Heart left ventricle (tissue), 13 donors: ENCODE data around the gene RBMS3.

Experiments
- CTCF ChIP-seq, 12 donors: fragments of 200-600 bp; sonication (generic) in 4 of 12; IDR thresholded peaks; one replicate each; pipeline versions ENCODE4 v1.5.0 to v1.8.0; 2018 to 2022; ENCODE audit warnings: antibody characterized with exemption in 12 of 12, mild to moderate bottlenecking in 5 of 12
- POLR2A ChIP-seq, 2 donors: fragments of 450-650 bp; IDR thresholded peaks; one replicate each; pipeline ENCODE4 v1.6.1; 2017; ENCODE audit warnings: antibody characterized with exemption in 2 of 2, mild to moderate bottlenecking in 2 of 2, moderate library complexity in 2 of 2
- donor health status: ischemic (EF 13 %, LVEDD 7.1; RV severe dilation, severe dysfunction).
- donor health status: DM: no; HTN: yes; CAD: no.
- donor health status: DM: no; HTN: no; CAD: no.
- donor health status: ischemic (EF 25% LVEDD 6.9; RV normal size, moderate dysfunction).
- donor health status: ischemic (EF 25% LVEDD 5.7; RV mildly dilated, moderate dysfunction).
- donor health status: ischemic (EF 35%, LVEDD 5.7; RV mildly dilated, moderate dysfunction).
- donor health status: nonischemic (EF 11% LVEDD 7.7; RV severe dilation, severe dysfunction).
- donor health status: DM: yes; HTN: yes; CAD: no.
- donor health status: PGD.
- donor health status: ischemic (EF 29% LVEDD 5.4; RV normal size, mild dysfunction).
- donor health status: nonischemic (EF 23%, LVEDD 6.1; RV moderate dilation, normal function).

- no peak for TF ChIP-seq POLR2A (IDR thresholded peaks at IDR 0.05)
- no peak for TF ChIP-seq CTCF (IDR thresholded peaks at IDR 0.05)
These were observed 406.2 kb downstream of the RBMS3 start for GRCh38 chr3:29686889-29687592.
